GM06990 (cell line): ENCODE data around the gene KIAA1217.

Source experiments
- DNase-seq: peaks from one replicate; pipeline ENCODE4 v3.0.0-alpha.2; 2011; ENCODE audit not compliant: insufficient read length; ENCODE audit errors: extremely low read depth
- H3K27me3 ChIP-seq: replicated peaks from 2 replicates; pipeline ENCODE4 v1.6.0; 2011; ENCODE audit warnings: low read length; ENCODE audit not compliant: control insufficient read depth, insufficient read depth
- H3K36me3 ChIP-seq: 2 replicates; pipeline ENCODE4 v1.5.1; 2011; ENCODE audit warnings: low read length; ENCODE audit not compliant: control insufficient read depth, insufficient read depth
- H3K4me3 ChIP-seq: replicated peaks from 2 replicates; pipeline ENCODE4 v1.5.1; 2011; ENCODE audit warnings: low read depth, mild to moderate bottlenecking, control low read depth, low read length
- CTCF ChIP-seq: IDR thresholded peaks from 2 replicates; pipeline ENCODE4 v1.5.1; 2011; ENCODE audit warnings: low read length, control low read depth, mild to moderate bottlenecking, inconsistent platforms; ENCODE audit not compliant: insufficient read depth, poor library complexity, severe bottlenecking

Gene KIAA1217

GRCh38 chr10:24247841-24248240, 38.9 kb downstream of the KIAA1217 start:
- no peak for TF ChIP-seq CTCF
- no peaks in the 10 kb centered on the region for H3K27me3 ChIP-seq

GRCh38 chr10:24249829-24250415, 41.0 kb downstream of the KIAA1217 start:
- Histone ChIP-seq H3K4me3 (no peak overlapping the region), H3K27me3 (no peaks in the 10 kb centered on the region), H3K36me3 (no peaks in the 10 kb centered on the region)
- no peak for TF ChIP-seq CTCF
- no peak for DNase-seq

More at GRCh38 chr10:24247841-24248240, 38.9 kb downstream of the KIAA1217 start:
- no peak overlapping the region for H3K4me3 ChIP-seq
- no peaks in the 10 kb centered on the region for H3K36me3 ChIP-seq
- DNase-seq, result no peak

- no peak for TF ChIP-seq CTCF
- H3K36me3 ChIP-seq, result no peaks in the 10 kb centered on the region
- H3K27me3 ChIP-seq, result no peaks in the 10 kb centered on the region
- no peak overlapping the region for H3K4me3 ChIP-seq
- no peak for DNase-seq
These were observed 42.6 kb downstream of the KIAA1217 start for GRCh38 chr10:24251547-24251946.

GRCh38 chr10:24254180-24254579, 45.2 kb downstream of the KIAA1217 start:
- no peak for TF ChIP-seq CTCF
- Histone ChIP-seq H3K4me3 (no peak overlapping the region), H3K36me3 (no peaks in the 10 kb centered on the region), H3K27me3 (no peaks in the 10 kb centered on the region)
- no peak for DNase-seq

- no peak for TF ChIP-seq CTCF
- Histone ChIP-seq H3K4me3 (peak overlapping the region; percentile 4; the same call in 1 of the 2 replicates), H3K27me3 (no peaks in the 10 kb centered on the region), H3K36me3 (no peaks in the 10 kb centered on the region)
- no peak for DNase-seq
These were observed 46.4 kb downstream of the KIAA1217 start for GRCh38 chr10:24255115-24255880.
